ENCODE results near the gene FMN1. TPM values are rescaled to one million over a fixed set of nuclear protein-coding genes. Genes with fewer than 3 reads are reported as not detected.

FMN1 gene
- total RNA-seq, 1 experiment from 2014 or later, result 1.2 TPM

- no peak overlapping the region for H3K4me3 Mint-ChIP-seq (ENCODE audit: unreplicated experiment)
- H3K4me1 Mint-ChIP-seq (ENCODE audit: insufficient read depth, unreplicated experiment), result no peaks in the 10 kb centered on the region
- intact Hi-C loops (cut with micrococcal nuclease), result no loop called here
- H3K36me3 Mint-ChIP-seq (ENCODE audit: insufficient read depth, unreplicated experiment), result no peaks in the 10 kb centered on the region
- H3K27ac Mint-ChIP-seq (ENCODE audit: low read depth, unreplicated experiment), result no peak overlapping the region
- ChIA-PET CTCF (interaction anchor here (0.6 to 0.7 kb wide), 2 partner anchors 37 to 951 kb away, joined by 4 read pairs; no protein-coding TSS in a partner anchor), POLR2A (no interaction called here)
- no TSS peak for BruUV-seq (replicated peaks)
- H3K27me3 Mint-ChIP-seq (ENCODE audit: insufficient read depth, unreplicated experiment), result no peaks in the 10 kb centered on the region
- peak; percentile 3 for DNase-seq (ENCODE audit: unreplicated experiment)
- no peak for TF ChIP-seq CTCF (IDR thresholded peaks at IDR 0.05; ENCODE audit: unreplicated experiment)
- no peaks in the 10 kb centered on the region for H3K9me3 Mint-ChIP-seq (ENCODE audit: unreplicated experiment)
These were observed 295.4 kb downstream of the FMN1 start for GRCh38 chr15:32899126-32899596.

- no peak overlapping the region for H3K4me3 Mint-ChIP-seq (ENCODE audit: unreplicated experiment)
- H3K27me3 Mint-ChIP-seq (ENCODE audit: insufficient read depth, unreplicated experiment), result no peaks in the 10 kb centered on the region
- POLR2A ChIA-PET, result no interaction called here
- CTCF ChIA-PET, result no interaction called here
- intact Hi-C loops (cut with micrococcal nuclease), result no loop called here
- TF ChIP-seq CTCF (IDR thresholded peaks at IDR 0.05; ENCODE audit: unreplicated experiment), result no peak
- H3K36me3 Mint-ChIP-seq (ENCODE audit: insufficient read depth, unreplicated experiment), result no peaks in the 10 kb centered on the region
- BruUV-seq (replicated peaks), result no TSS peak
- DNase-seq (ENCODE audit: unreplicated experiment), result no peak
- no peaks in the 10 kb centered on the region for H3K4me1 Mint-ChIP-seq (ENCODE audit: insufficient read depth, unreplicated experiment)
- H3K27ac Mint-ChIP-seq (ENCODE audit: low read depth, unreplicated experiment), result no peak overlapping the region
- H3K9me3 Mint-ChIP-seq (ENCODE audit: unreplicated experiment), result no peaks in the 10 kb centered on the region
These were observed 296.1 kb downstream of the FMN1 start for GRCh38 chr15:32898414-32898813.

GRCh38 chr15:32893421-32893820, 301.1 kb downstream of the FMN1 start:
- Mint-ChIP-seq H3K27me3 (ENCODE audit: insufficient read depth, unreplicated experiment) (no peaks in the 10 kb centered on the region), H3K4me1 (ENCODE audit: insufficient read depth, unreplicated experiment) (no peaks in the 10 kb centered on the region), H3K36me3 (ENCODE audit: insufficient read depth, unreplicated experiment) (no peaks in the 10 kb centered on the region), H3K27ac (ENCODE audit: low read depth, unreplicated experiment) (no peak overlapping the region), H3K9me3 (ENCODE audit: unreplicated experiment) (no peaks in the 10 kb centered on the region), H3K4me3 (ENCODE audit: unreplicated experiment) (no peak overlapping the region)
- ChIA-PET CTCF (no interaction called here), POLR2A (no interaction called here)
- DNase-seq (ENCODE audit: unreplicated experiment), result no peak
- intact Hi-C loops (cut with micrococcal nuclease), result no loop called here
- no peak for TF ChIP-seq CTCF (IDR thresholded peaks at IDR 0.05; ENCODE audit: unreplicated experiment)
- BruUV-seq (replicated peaks), result no TSS peak

GRCh38 chr15:32889214-32889613, 305.3 kb downstream of the FMN1 start:
- CTCF ChIA-PET, result interaction anchor here (0.7 to 1.8 kb wide), 5 partner anchors 18 to 238 kb away, joined by 3 to 7 read pairs (median 3); no protein-coding TSS in a partner anchor
- Mint-ChIP-seq H3K27ac (ENCODE audit: low read depth, unreplicated experiment) (no peak overlapping the region), H3K4me3 (ENCODE audit: unreplicated experiment) (no peak overlapping the region), H3K27me3 (ENCODE audit: insufficient read depth, unreplicated experiment) (no peaks in the 10 kb centered on the region), H3K4me1 (ENCODE audit: insufficient read depth, unreplicated experiment) (no peaks in the 10 kb centered on the region), H3K36me3 (ENCODE audit: insufficient read depth, unreplicated experiment) (no peaks in the 10 kb centered on the region), H3K9me3 (ENCODE audit: unreplicated experiment) (no peaks in the 10 kb centered on the region)
- POLR2A ChIA-PET, result interaction anchor here (0.6 kb wide), 1 partner anchor 72 kb away, joined by 3 read pairs; no protein-coding TSS in a partner anchor
- intact Hi-C loops (cut with micrococcal nuclease), result no loop called here
- DNase-seq (ENCODE audit: unreplicated experiment), result no peak
- BruUV-seq (replicated peaks), result no TSS peak
- TF ChIP-seq CTCF (IDR thresholded peaks at IDR 0.05; ENCODE audit: unreplicated experiment), result no peak

Measured in MCF 10A (cell line).